ENCODE data around the gene AGRN. TPM values are rescaled to one million over a fixed set of nuclear protein-coding genes. Genes with fewer than 3 reads are reported as not detected.

The AGRN gene
- polyA plus RNA-seq, 1 experiment: 41.2 TPM

DNA sequence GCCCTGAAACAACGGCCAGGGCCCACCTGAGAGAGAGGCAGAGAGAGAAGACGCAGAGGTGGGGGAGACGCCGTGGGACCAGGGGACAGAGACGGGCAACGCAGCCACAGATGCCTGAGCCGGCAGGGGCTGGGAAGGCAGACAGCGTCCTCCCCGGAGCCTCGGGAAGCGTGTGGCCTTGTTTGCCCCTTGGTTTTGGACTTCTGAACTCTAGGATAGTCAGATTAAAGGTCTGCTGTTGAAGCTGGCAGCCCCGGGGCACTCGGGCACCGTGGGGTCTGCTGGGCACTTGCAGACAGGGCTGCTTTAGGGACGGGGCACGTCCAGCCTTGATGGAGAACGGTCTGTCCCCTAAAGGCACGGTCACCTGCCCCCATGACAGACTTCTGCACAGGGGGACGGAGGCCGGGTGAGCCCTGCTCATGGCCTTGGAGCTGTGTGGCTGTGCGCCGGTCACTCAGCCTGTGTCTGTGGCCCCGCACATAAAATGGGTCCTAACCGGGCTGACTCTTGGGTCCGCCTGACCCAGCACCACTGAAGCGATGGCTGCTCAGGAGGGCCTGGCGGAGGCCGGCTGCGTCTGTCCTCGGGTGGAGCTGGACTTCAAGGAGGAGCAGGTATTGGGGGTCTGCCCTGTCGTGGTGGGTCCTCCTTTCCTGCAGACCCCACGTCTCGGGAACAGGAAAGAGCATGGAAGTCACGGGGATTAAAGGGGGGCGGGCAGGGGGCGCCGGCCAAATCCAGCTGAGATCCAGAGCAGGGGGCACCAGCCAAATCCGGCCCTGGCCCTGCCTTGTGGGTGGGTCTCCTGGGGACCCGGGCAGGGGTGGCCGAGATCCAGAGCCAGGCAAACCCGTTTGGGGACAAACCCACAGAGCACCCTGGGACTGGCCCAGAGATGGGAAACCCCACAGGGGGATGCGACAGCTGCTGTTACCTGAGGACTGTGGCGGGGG is 63.8 kb downstream of the AGRN start:
- DNase-seq (ENCODE audit: low read depth): no peak
- H3K36me3 ChIP-seq (ENCODE audit: control insufficient read depth, insufficient read depth, low read length): peaks cover 2% of the 10 kb centered on the region; the same call in 1 of the 2 replicates
- H3K4me3 ChIP-seq (ENCODE audit: low read depth, low read length): no peak overlapping the region
- TF ChIP-seq, protein P1, sequence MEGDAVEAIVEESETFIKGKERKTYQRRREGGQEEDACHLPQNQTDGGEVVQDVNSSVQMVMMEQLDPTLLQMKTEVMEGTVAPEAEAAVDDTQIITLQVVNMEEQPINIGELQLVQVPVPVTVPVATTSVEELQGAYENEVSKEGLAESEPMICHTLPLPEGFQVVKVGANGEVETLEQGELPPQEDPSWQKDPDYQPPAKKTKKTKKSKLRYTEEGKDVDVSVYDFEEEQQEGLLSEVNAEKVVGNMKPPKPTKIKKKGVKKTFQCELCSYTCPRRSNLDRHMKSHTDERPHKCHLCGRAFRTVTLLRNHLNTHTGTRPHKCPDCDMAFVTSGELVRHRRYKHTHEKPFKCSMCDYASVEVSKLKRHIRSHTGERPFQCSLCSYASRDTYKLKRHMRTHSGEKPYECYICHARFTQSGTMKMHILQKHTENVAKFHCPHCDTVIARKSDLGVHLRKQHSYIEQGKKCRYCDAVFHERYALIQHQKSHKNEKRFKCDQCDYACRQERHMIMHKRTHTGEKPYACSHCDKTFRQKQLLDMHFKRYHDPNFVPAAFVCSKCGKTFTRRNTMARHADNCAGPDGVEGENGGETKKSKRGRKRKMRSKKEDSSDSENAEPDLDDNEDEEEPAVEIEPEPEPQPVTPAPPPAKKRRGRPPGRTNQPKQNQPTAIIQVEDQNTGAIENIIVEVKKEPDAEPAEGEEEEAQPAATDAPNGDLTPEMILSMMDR (IDR thresholded peaks at IDR 0.05; ENCODE audit: insufficient read depth, low read depth, low read length): no peak
- POLR2A ChIA-PET: no interaction called here
- H3K27me3 ChIP-seq (ENCODE audit: control insufficient read depth, insufficient read depth, low read length): no peaks in the 10 kb centered on the region
- CTCF ChIA-PET: no interaction called here

DNA sequence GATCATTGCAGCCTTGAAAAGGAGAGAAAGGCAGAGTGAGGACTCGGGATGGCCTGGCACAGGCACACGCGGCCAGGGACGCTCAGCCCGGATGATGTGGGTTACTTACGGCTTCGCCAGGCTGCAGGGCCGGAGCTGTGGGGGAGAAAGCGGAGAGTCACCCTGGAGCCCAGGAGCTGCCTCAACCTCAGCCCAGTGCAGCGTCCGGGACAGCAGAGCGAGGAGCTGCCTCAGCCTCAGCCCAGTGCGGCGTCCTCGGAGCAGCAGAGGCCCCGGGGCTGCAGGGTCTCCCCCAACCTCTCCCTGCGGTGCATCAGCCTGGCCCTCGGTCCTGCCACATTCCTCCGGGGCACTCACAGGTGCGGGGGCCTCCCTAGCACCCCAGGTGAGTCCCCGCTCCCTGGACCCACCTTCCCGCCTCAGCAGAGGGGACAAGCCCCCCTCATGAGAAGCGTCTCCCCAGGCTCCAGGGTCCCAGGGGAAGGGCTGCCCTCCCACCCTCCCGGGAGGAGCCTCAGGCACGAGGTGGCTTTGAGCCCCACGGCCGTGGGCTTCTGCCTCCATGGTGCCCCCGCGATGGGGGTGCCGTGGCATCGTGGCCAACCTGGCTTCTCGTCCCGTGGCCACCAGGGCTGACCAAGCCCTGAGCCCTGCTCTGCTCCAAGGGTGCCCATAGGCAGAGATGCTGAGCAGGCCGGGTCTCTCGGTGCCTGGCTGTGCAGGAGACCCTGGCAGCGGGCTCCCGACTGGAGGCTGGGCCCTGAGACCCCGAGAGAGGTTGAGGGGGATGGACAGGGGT is 64.7 kb downstream of the AGRN start:
- Histone ChIP-seq H3K36me3 (ENCODE audit: control insufficient read depth, insufficient read depth, low read length) (peaks cover 2% of the 10 kb centered on the region; the same call in 1 of the 2 replicates), H3K4me3 (ENCODE audit: low read depth, low read length) (no peak overlapping the region), H3K27me3 (ENCODE audit: control insufficient read depth, insufficient read depth, low read length) (no peaks in the 10 kb centered on the region)
- POLR2A ChIA-PET: no interaction called here
- TF ChIP-seq, protein P1 (IDR thresholded peaks at IDR 0.05; ENCODE audit: insufficient read depth, low read depth, low read length): no peak
- DNase-seq (ENCODE audit: low read depth): no peak
- CTCF ChIA-PET: no interaction called here

DNA sequence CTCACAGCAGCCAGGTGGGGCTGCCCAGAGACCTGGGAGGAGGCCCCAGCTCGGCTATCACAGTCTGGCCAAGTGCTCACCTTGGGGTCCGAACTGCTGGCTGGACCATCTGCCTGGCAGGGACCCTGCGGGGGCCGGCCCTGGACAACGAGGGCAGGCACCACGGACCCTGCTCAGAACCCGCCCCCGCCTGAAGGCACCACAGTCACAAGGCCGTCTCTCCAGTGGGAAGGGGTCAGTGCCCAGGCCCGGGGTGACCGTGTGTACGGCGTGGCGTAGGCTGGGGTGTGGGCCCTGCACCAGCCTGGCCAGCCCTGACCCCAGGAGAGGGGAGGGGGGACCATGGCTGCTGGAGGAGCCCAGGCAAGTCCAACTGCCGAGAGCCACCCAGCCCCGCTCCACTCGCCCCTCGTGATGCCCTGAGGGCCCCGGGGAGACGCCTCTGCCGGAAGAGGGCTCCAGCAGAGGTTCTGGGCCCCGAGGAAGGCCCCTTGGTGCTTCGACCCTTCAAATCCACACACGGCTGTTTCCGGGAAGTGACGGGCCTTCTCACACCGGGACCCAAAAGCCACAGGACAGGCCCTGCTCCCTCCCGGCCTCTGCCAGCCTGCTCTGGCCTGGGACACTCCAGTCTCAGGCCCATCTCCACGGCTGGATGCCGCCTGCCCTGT is 65.4 kb downstream of the AGRN start:
- POLR2A ChIA-PET: no interaction called here
- Histone ChIP-seq H3K4me3 (ENCODE audit: low read depth, low read length) (no peak overlapping the region), H3K36me3 (ENCODE audit: control insufficient read depth, insufficient read depth, low read length) (peaks cover 2% of the 10 kb centered on the region; the same call in 1 of the 2 replicates), H3K27me3 (ENCODE audit: control insufficient read depth, insufficient read depth, low read length) (no peaks in the 10 kb centered on the region)
- CTCF ChIA-PET: no interaction called here
- TF ChIP-seq, protein P1 (IDR thresholded peaks at IDR 0.05; ENCODE audit: insufficient read depth, low read depth, low read length): no peak
- no peak for DNase-seq (ENCODE audit: low read depth)

DNA sequence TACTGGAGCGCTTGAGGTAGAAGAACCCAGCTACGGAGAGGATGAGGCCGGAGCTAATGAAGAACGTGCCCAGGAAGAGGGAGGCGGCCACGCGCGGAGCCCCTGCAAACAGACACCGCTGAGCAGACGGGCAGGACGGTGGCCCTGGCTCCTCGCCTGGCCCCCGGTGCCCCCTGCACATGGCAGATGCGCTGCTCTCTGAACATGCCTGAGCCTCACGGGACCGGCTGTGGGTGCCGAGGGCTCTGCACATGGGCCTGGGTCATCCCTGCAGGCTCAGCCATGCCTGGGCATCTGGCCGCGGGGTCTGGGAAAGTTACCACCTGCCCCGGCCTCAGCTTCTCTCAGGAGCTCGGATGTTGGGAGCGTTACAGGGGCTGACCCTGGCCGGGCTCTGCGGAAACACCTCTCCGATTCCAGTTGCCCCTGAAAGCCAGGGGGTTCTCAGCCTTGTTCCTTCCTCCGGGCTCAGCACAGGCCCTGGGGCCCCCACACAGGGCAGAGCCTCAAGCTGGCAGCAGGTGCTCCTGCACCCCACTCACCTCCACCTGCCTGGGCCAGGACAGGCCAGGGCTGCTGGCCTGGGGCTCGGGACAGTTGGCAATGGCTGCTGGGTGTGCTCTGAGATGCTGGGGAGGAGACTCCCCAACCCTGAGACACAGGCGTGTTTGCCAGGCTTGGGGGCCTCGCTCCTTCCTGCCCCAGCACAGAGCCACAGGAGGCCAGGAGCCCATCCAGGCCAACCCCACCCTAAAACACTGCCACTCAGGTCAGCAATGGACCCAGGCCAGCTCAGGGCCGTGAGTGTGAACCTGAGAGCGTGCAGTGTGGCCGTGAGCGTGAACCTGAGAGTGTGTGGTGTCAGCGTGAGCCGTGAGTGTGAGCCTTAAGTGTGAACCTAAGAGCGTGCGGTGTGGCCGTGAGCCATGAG is 66.3 kb downstream of the AGRN start:
- peaks cover 2% of the 10 kb centered on the region; the same call in 1 of the 2 replicates for H3K36me3 ChIP-seq (ENCODE audit: control insufficient read depth, insufficient read depth, low read length)
- CTCF ChIA-PET: no interaction called here
- H3K4me3 ChIP-seq (ENCODE audit: low read depth, low read length): no peak overlapping the region
- TF ChIP-seq, protein P1 (IDR thresholded peaks at IDR 0.05; ENCODE audit: insufficient read depth, low read depth, low read length): no peak
- no peak for DNase-seq (ENCODE audit: low read depth)
- no peaks in the 10 kb centered on the region for H3K27me3 ChIP-seq (ENCODE audit: control insufficient read depth, insufficient read depth, low read length)
- POLR2A ChIA-PET: no interaction called here
